Urothelium cell line (cell line): Measurements from ENCODE around the gene FGD3.
"Not testable (repeated sequence)": the region's sequence is repeated elsewhere in the genome, so short reads cannot be mapped to it uniquely, and the experiment has no call there.

Source experiments
- DNase-seq: peaks from one replicate; pipeline ENCODE4 v3.0.0; 2011; ENCODE audit warnings: low spot score, mixed read lengths
- FAIRE-seq: peaks from 2 replicates; lab custom pipeline; 2011; peaks lifted over from hg19 to GRCh38; lab: Jason Lieb, UNC

The FGD3 gene

GRCh38 chr9:92947268-92948037 is at the start of gene FGD3:
Gene FGD3 (plus strand): TSS chr9:92947523. CDS start chr9:92976257, 28,734 bp downstream.
- FAIRE-seq (no peak), DNase-seq (peak; percentile 74)

DNA sequence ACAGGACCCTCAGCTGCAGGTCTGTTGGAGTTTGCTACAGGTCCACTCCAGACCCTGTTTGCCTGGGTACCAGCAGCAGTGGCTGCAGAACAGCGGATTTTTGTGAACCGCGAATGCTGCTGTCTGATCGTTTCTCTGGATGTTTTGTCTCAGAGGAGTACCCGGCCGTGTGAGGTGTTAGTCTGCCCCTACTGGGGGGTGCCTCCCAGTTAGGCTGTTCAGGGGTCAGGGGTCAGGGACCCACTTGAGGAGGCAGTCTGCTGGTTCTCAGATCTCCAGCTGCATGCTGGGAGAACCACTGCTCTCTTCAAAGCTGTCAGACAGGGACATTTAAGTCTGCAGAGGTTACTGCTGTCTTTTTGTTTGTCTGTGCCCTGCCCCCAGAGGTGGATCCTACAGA is 42.2 kb upstream of the FGD3 start:
- not testable (repeated sequence) for FAIRE-seq

DNA sequence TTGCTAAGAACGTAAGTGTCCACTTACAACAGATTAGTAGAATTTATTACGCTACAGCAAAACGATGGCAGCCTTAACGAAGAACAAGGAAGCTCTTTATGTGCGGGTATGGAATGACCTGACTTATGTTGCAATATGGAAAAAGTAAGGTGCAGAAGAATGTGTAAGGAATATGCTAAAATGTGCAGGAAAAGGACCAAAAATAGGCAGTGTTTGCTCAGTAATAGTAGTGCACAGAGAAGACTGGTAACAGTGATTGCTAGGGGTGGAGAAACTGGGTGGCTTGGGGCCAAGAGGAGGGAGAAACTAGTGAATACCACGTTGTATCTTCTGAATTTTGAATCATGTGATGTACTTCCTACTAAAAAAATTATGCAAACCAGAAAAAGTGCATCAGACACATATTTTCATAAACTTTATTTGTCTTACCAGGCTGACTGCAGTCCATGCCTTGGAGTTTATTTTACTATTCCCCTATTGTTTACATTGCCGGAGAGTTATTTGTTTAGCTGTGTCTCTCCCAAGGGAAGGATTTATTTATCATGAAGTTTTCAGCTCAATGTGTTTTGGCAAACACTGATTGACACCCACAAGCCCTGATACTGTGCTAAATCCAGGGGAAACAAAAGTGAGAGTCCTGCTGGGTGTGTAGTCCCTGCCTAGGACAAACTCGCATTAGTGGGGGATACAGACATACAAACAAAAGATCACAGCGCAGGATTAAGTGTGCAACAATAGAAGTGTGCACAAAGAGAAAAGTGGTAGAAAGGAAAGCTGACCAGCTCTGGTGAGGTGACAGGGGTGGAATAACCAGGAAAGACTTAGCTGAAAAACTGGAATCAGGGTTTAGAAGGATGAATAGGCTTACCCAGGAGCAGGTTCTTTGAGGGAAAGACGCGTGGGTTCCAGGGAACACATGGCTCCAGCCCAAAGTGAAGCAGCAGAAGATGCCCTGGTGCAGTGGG is 35.5 kb upstream of the FGD3 start:
- DNase-seq: no peak
- peak; percentile 20 for FAIRE-seq

More for the DNA sequence above, 42.2 kb upstream of the FGD3 start:
- DNase-seq: not testable (repeated sequence)

DNA sequence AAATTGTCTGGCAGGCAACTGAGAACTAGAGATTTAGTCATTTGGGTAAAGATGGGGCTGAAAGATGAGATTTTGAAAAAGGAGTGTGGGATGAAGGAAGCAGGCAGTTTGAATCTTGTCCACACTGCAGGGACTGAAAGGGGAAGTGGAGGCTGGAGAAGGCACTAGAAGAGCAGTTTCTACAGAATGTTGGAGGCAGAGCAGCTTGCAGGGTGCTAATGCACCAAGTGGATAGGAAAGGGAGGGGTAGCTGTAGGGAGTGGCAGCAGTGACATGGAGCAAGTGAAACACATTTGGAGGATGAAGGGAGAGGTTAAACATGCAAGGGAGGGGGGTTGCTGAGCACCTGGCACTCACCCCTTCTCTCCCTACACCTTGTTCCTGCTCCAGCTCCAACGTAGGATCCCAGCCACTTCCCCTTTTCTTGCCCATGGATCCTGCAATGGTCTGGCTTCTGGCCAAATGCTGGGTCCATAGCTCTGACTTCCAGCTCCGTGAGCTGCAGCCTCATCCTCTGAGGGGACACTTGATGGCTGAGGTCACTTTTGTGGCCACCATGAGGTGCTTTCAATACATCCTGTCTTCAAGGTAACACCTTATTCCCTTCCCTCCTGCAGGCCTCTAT is 30.0 kb upstream of the FGD3 start:
- no peak for DNase-seq

GRCh38 chr9:92920437-92920836 is 26.9 kb upstream of the FGD3 start:
- DNase-seq (no peak), FAIRE-seq (no peak)

More for the DNA sequence above, 30.0 kb upstream of the FGD3 start:
- FAIRE-seq: no peak

- FAIRE-seq (no peak), DNase-seq (no peak)
These were observed 15.7 kb upstream of the FGD3 start for GRCh38 chr9:92931606-92932005.

- FAIRE-seq: no peak
- no peak for DNase-seq
These were observed 13.0 kb upstream of the FGD3 start for GRCh38 chr9:92934321-92934720.

- DNase-seq: no peak
- FAIRE-seq: no peak
These were observed 9.3 kb upstream of the FGD3 start for GRCh38 chr9:92938025-92938424.

GRCh38 chr9:92941861-92942260 is 5.5 kb upstream of the FGD3 start:
- no peak for DNase-seq
- FAIRE-seq: peak; percentile 13

DNA sequence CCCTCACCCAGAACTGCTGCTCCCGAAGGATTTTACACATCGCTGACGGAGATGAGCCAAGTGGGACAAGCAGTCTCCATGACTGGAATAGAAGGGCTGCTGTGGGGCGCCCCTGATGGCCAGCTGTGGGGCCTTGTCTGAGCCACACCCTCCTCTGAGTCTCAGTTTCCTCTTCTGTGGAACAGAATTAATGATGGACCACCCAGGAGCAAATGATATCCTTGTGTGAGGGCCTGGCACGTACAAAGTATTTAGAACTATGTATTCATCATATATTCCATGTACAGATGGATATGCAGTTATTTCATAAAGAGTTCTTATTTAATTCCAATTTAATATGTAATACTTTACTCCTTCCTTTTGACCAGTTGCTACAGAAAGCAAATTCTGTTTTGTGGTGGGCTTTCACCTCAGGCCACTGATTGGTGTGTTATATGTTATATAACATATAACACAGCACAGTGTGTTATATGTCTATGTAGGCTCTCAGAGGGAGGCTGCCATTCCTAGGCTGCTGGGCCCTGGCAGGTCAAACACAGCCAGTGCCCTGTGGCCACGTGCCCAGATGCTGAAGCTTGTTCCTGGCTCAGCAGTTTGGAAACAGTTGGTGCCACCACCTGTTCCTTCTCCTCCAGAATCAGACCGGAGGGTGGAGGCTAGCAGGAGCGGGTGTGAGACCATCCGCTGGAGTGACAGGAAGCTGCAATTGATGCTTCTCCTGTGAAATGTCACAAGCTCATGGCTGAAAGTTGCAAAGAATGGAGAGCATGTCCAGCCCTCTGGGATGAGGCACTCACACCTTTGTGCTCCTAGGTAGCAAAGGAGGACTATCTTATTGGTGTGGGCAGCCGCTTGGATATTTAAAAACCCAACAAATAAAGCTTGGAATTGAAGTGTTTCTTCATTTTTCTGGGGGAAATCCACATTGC is 4.4 kb upstream of the FGD3 start:
- DNase-seq: no peak
- FAIRE-seq: no peak

- FAIRE-seq (no peak), DNase-seq (no peak)
These were observed 2.4 kb upstream of the FGD3 start for GRCh38 chr9:92944921-92945320.

DNA sequence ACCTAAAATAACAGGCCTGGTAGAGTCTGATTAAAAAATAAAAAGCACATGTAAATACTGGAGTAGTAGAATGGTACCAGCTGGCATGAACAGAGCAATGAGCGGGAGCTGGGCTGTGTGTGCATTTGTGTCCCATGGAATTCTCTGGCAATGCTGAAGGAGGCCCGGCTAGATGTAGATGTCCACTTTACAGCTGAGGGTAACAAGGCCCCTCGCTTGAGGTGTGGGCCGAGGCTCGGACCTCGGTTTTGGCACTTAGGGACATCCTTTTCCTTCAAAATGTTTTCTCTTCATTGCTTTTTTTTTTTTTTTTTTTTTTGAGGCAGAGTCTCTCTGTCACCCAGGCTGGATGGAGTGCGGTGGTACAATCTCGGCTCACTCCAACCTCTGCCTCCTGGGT is 1.5 kb upstream of the FGD3 start:
- DNase-seq (no peak), FAIRE-seq (no peak)

- DNase-seq (no peak), FAIRE-seq (no peak)
These were observed 763 bp downstream of the FGD3 start for GRCh38 chr9:92948038-92948534.

DNA sequence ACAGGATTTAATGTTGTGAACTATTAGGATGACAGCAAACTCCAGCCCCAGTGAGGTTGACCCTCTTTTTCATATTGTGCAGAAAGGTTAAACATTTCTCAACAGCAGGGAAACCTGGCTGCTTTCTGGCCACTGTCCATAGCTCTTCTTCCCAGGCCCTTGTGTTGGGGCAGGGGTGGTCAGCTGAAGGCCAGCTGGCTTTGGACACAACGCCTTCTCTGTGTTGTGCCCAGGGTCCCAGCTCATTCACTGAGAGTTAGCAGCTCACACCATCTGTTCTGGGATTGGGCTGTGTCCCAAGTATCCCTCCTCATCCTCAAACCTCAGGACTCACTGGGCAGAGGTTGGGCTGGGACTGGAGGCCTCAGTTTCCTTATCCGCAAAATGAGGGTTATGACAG is 1.3 kb downstream of the FGD3 start:
- FAIRE-seq (no peak), DNase-seq (no peak)

GRCh38 chr9:92949266-92949982 is 2.1 kb downstream of the FGD3 start:
- no peak for DNase-seq
- no peak for FAIRE-seq

DNA sequence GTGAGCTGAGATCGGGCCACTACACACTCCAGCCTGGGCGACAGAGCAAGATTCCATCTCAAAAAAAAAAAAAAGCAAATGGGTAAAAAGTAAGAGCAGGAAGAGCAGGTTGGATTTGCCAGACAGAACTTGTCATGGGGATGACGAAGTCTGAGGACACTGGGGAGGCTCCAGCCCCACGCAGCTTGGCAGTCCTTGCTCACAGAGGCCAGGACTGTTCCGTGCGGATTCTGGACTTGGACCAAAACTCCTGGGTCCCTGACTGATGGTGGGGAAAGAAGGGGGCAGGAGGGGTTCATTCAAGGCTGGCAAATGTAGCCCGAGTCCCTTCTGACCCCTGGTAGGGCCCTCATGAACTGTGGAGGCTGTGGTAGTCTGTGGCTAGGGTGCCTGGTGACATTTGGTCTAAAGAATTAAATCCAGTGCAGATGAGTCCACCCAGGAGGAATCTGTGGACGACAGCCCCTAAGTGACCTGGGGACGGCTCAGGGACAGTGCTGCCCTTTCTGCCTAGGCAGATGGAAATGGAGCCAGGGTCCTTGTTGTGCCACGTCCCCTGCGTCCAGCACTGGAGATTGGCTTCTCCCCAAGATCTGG is 3.1 kb downstream of the FGD3 start:
- FAIRE-seq: no peak
- no peak for DNase-seq

DNA sequence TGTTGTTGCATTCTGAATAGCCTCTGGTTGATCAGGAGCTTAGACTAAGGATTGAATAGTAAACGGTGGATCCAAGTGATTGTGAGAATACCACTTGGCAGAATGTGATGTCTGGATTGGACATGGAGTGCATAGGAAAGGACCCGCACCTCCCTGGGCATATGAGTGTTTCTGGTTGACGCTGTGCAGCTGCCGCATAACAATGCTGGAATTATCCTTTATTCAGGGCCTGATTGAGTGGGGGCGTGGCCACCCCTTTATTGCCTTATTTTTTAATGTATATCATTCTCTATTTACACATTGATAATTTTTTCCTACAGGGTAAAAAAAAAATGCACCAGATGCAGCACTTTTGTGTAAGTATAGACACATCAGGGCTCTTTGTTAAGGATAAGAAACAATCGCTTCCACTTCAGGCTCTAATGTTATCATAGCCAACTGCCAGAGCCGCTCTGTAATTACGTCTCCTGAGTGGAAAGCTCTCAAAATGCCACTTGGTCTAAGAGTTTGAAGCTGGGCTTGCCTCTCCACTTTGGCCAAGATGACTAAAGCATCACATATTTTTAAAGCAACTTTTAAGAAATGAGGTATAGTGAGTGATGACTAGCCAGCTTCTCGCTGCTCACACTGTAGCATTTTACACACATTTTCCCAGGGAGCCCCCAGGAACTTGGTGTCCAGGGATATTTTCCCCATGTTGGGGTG is 5.7 kb downstream of the FGD3 start:
- no peak for FAIRE-seq
- DNase-seq: no peak
